GM15510 (cell line): ENCODE results near the gene DGCR2.

ENCODE experiments used
- POLR2A ChIP-seq: IDR thresholded peaks from 3 replicates; pipeline ENCODE4 v1.6.1; 2011; ENCODE audit warnings: borderline replicate concordance; ENCODE audit not compliant: insufficient read length; ENCODE audit errors: extremely low read depth

DGCR2 gene

DNA sequence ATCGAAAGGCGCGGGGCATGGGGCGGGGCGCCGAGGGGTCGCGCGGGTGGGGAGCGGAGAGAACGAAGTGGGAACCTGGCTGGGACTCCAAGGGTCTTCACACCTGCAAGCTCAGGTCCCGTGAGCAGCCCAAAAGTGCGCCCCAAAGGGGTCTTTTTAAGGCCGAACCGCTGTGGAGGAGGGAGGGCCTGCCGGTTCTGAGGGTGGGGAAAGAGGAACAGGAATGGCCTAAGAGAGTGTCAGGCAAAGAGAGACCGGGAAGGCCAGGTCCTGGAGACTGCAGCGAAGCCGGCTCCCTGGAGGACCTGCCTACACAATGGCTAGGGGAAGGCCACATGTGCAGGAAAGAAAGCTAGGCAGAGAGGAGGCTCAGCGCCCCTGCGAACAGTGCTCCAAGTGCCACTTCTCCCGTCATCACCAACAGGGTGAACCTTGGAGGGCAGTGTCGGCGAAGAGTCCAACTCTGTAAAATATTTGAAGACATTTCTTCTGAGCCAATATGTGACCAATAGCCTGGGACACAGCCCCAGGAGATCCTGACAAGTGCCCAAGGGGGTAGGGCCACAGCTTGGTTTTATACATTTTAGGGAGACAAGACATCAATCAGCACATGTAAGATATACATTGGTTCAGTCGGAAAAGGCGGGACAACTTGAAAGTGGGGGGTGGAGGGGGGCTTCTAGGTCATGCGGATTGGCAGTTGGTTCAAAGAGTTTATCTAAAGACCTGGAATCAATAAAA, 710 bp upstream of the DGCR2 start:
- TF ChIP-seq POLR2A, result no peak

DNA sequence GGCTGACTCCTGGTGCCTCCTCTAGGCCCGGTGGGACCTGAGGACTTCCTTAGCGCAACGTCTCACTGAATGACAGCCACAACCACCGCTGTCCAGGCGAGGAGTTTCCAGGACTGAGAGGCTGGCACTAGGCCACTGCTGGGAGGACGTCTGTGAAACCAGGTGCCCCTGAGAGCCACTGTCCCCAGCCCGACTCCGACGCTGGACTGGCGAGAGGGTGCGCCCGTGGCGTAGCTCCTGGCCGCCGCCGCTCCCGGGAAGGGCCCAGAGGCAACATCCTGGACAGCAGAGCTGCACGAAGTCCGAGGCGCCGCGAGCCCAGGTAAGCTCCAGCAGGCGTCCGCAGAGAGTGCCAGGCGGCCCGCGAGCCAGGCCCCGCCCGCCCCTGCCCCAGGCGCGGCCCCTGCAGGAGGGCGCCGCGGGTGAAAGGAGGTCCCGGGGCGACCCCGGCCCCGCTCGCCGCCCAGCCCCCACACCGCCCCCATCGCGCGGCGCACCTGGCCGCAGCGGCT, 525 bp downstream of the DGCR2 start:
- no peak for TF ChIP-seq POLR2A

DNA sequence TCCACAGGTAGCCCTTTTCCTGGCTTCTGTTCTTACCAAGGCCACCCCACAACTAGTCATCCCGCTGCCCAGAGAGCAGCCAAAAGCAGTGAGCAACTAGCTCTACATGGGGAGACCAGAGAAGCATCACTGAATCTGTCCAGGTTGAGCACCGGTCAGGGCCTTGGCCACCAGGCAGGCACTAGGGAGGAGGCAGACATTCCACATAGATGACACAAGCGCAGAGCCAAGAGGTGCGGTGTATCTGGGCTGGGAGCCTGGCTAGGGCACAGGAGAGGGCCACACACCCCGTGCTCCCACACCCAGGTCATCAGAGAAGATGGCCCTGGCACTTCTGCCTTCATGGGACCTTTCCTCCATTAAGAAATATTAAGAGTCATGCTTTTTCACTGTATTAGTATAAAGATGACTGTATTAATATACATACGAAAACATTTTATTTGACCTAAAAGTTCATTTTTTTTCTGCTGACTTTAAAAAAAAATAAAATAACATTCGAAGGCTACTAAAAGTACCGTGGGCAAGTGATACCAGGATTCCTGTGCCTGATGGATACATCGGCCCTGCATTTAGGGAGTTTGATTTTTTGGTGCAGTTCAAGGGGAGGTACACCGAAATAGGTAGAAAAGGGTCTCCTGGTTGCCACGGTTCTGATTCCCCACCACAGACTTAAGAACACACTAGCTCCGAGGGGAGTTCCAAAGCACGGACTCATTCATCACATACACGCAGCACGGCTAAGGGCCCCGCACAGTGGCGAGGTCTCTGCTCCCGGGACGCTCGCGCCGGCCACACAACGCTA, 1.2 kb downstream of the DGCR2 start:
- TF ChIP-seq POLR2A, result no peak

DNA sequence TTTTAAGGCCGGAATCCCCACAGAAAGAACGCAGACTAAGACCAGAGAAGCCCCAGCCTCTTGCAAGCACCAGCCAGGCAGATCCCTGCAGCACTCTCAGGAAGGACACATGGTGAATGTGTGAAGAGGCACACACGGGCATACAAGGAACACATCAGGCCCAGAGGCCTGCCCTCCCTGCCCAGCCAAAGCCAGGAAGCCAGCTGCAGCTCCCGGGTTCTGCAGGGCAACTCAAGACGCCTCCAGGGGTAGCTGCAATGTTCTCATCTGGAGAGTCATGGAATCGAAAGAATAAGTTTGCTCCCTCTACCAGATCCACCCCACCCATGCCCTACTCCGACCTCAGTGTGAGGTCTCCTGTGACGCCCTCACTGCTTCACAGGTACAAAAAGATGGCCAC, 2.3 kb downstream of the DGCR2 start:
- no peak for TF ChIP-seq POLR2A

DNA sequence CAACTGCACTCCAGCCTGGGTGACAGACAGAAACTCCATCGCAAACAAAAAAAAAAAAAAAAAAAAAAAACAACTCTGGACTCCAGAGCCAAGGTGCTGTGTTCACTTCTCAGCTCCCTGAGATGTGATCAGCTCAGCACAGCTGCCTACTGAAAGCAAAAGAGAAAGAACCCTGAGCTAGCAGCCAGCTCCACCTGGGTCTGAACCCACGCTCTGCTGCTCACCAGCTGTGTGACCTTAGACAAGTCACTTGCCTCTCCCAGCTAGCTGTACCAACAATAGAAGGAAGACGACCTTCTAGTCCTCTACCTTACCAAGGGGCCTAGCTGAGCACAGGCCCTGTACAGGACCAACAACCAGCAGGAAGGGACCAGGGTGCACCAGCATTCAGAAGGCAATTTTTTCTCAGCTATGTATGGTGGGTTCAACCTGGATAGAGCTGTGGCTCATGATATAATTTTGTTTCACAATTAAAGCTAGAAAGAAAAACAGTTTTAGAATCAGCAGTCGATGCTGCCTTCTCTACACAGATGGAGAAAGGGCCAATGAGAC, 3.8 kb downstream of the DGCR2 start:
- no peak for TF ChIP-seq POLR2A

DNA sequence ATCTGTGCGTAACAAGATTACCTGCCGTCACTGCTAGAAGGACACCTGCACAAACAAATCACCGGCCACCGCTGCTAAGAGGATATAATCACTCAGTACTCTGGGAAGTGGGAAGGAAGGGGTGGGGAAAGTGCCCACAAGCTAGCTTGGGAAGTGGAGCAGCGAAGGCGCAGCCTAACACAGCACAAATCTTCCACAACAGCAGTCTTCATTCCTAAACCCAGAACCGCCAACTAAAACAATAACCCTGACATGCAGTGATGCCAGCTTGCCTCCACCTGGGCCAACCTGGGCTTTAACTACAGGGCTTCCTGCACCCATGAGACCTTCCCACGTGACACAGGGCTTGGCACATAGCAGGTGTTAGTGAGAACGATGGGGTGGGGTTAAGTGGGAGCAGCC, 5.1 kb downstream of the DGCR2 start:
- TF ChIP-seq POLR2A, result no peak

DNA sequence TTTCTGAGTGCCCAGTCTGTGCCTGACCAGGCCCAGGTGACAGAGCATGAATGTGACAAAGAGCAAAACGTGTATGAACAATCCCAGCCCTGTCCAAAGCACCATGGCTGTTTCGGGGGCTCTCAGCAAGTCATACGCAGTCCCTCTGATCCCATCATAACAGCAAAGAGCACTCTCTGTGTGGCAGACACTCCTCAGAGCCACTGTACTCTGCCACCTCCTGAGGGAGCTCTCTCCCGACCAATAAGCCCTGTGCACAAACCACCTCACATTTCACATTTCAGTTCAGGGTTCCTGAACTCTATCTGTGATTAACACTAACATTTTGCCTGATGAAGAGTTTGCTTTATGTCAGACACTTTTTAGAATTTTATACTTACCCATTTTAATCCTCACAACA, 6.6 kb downstream of the DGCR2 start:
- TF ChIP-seq POLR2A, result no peak

DNA sequence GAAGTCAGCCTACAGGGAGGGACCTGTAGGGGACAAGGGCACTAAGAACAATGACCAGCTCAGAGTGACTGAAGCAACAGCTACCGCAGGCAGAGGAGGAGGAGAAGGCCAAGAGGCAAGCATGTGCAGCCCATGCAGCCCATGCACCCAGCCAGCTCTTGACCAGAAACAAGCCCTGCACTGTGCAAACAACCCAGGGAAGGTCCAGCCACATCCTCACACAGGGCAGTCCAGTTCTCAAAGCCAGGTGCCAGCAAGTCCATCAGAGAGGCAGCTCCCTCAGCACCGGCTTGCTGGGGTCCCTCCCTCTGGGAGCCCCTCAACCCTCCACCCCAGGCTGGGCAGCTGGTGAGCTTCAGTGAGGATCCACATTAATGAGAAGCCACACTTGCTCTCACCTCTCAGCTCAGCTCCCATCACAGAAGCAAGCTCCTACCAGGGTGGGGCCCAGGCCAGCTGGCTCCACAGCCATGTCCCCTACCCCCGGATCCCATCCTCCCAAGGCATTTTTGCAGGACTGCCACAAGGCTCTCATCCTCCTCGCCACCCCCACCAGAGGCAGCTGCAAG, 7.1 kb downstream of the DGCR2 start:
- no peak for TF ChIP-seq POLR2A

DNA sequence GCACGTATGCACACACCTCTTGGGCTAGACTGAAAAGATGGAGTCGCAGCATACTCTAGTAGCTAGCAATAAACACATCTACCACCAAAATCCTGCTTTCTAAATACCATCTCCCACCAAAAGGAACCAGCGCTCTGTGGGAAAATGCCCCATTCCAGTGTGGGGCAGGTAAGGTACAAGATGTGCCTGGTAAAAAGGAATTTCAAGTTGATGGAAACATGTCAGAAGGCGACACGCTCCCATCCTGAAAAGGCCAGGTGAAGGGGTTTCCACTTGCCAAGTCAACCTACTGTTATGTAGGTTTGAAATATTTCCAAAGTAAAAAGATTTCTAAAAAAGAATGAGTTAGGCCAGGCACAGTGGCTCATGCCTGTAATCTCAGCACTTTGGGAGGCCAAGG, 8.8 kb downstream of the DGCR2 start:
- TF ChIP-seq POLR2A, result no peak

DNA sequence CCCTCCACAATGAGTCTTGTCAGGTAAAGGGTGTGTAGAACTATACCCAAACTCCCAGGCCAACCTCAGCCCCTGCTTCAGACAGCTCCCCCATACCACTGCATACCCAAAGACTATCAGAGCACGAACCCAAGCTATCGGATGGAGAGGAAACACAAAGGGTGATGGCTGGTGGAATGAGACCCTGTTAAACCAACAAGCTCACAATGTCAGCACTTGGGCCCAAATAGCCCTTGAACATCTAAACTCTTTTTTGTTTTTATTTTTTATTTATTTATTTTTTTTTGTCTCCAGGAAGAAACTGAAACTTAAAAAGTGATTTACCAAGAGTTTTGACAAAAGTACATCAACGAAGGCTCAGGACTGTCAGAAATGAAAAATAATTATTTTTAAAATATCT, 10.6 kb downstream of the DGCR2 start:
- TF ChIP-seq POLR2A, result no peak

DNA sequence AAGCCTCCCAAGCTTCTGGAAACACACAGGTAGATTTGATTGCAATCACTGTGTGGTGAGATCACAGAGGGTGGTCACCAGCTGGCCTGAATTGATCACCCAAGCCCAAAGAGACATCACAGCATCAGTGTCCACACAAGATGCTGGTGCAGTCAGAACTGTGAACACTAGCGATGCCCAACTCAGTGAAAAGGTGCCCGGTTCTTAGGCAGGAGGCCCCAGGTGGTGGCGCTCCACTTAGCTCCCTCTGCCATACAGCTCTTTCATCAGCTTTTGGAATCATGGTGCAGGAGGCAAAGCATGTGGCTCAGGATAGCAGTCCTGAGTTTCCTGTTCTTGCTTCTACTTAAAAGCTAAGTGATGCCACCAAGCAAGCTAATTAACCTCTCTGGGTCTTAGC, 11.1 kb downstream of the DGCR2 start:
- no peak for TF ChIP-seq POLR2A

DNA sequence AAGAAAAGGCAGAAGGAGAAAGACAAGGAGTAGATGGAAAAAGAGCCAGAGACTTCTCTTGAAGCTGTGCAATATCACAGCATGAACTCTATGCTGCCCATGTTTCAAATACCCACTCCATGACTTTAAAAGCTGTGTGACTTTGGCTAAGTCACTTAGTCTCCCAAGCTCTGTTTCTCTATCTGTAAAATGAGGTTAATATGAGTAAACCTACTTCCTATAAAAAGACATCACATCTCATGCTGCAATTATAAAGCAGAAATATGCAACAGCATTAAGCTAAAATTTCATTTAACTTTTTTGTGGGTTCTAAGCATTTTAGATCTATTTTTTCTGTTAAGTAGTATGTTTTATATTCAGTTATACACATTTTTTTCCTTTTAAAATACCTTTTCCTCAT, 11.6 kb downstream of the DGCR2 start:
- TF ChIP-seq POLR2A, result no peak

DNA sequence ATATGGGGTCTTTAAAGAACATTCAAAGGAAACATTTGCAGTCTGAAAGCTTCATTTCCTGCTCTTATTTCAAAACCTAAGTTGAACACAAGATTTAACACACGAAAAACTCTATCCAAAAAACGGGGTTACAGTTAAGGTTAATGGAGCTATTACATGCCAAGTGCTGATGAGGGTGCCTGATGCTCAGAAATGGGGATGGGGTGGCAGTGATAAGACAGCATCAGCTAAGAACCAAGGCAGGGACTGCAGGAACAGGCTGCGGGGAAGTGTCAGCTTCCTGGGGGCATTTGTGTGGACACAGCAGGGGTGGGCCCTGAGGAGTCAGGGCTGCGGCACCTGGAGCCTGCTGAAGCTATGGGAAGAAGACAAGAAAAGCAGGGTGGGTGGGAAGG, 12.2 kb downstream of the DGCR2 start:
- no peak for TF ChIP-seq POLR2A

DNA sequence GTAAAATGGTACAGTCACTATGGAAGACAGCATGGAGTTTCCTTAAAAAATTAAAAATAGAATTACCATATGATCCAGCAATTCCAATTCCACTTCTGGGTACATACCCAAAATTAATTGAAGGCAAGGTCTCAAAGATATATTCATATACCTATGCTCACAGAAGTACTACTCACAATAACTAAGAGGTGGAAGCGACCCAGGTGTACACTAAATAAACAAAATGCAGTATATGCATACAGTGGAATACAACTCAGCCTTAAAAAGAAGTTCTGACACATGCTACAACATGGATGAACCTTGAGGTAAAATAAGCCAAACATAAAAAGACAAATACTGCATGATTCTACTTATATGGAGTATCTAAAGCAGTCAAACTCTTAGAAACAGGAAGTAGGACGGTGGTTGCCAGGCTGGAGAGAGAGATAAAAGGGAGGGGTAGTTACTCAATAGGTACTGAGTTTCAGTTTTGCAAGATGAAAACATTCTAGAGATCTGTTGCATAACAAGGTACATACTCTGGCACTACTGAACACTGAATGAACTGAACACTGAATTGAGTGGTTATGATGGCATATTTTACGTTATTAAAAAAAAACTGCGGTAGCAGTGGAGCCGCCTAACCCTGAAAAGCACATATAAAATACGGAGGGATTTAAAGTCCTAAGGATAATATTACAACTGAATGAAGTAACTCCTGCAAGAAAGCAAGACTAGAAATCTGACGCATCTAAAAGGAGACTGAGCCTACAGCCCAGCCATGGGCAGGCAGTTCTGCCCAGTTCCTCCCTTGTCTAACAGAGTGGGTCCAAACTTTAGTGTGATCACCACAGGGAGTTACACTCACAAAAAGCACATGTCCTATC, 12.8 kb downstream of the DGCR2 start:
- TF ChIP-seq POLR2A, result no peak

DNA sequence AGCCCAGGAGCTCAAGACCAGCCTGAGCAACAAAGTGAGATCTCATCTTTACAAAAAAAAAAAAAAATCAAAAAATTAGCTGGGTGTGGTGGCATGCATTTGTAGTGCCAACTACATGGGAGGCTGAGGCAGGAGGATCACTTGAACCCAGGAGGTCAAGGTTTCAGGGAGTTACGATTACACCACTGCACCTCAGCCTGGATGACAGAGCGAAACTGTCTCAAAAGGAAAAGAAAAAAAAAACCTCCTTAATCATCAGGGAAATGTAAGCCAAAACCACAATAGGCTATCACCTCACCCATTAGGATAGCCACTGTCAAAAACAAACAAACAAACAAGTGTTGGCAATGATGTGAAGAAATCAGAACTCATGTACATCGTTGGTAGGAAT, 13.4 kb downstream of the DGCR2 start:
- TF ChIP-seq POLR2A, result no peak

DNA sequence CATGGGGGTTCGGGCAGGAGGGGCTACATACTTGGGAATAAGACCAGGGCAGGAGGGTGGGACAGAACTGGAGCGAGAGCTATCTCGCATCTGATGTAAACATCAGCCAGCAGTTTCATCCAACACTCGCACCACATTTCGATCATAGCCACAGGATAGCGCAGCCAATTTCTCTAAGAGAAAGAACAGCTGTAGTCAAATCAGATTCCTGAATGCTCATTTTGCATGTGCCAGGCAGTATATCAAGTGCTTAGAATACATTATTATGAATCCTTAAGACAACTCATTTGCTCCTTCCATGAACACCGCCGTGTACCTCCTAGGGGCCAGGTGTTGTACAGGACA, 14.5 kb downstream of the DGCR2 start:
- TF ChIP-seq POLR2A, result no peak
